OCI-LY1 (cell line): Measurements from ENCODE around the gene MIOX.

Experiments
- EZH2 ChIP-seq: fragments of 200-600 bp; sonication (generic), shearing (Covaris generic); IDR thresholded peaks from 2 replicates; pipeline ENCODE4 v1.8.0; 2017; ENCODE audit warnings: borderline replicate concordance, mixed run types, mild to moderate bottlenecking, antibody characterized with exemption, low read length, moderate library complexity, mixed read lengths
- TF ChIP-seq, protein P1 (sequence below): fragments of 200-600 bp; sonication (generic), shearing (Covaris generic); IDR thresholded peaks from 2 replicates; pipeline ENCODE4 v1.5.1; 2017; ENCODE audit warnings: mild to moderate bottlenecking, antibody characterized with exemption, low read length, moderate library complexity, mixed read lengths

DNA sequence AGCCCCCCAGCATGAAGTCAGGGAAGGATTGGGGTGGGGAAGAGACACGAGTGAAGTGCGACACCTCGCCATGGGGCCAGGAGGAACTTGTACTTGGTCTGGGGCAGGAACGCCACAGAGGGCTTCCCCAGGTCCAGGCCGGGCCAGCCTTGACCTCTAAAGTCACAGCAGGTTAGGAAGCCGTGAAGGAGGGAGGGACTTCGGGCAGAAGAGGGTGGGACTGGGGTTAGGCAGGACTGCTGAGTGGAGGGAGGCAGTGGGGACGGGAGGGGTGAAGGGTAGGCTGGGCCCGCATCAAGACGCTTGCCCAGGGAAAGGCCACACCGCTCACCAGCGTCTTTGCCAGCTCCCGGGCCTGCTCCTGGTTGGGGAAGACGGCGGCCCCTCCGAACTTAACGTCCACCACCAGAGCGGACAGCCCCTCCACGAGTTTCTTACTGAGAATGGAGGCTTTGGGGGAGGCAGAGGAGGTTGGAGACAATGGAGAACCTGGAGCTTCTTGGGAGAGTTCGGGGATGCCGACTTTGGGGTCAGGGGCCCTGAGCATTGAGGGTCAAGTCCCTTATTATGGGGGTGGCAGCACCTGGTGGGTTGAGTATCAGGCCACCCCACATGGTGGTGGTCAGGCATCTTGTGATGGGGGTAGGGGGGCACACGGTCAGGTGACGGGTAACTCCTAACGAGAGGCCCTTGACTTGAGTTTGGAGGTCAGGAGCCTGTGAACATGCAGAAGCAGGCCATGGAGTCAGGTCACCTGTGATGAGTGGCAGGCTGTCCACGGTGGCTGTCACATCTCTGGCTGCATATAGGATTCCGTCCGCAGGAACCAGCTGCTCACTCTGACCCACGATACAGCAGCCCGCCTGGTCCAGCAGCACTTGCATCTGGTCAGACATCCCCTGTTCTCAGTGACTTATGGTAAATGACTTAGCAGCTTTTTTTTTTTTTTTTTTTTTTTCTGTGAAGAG, 40.5 kb downstream of the MIOX start:
- TF ChIP-seq EZH2, result no peak
- TF ChIP-seq, protein P1, sequence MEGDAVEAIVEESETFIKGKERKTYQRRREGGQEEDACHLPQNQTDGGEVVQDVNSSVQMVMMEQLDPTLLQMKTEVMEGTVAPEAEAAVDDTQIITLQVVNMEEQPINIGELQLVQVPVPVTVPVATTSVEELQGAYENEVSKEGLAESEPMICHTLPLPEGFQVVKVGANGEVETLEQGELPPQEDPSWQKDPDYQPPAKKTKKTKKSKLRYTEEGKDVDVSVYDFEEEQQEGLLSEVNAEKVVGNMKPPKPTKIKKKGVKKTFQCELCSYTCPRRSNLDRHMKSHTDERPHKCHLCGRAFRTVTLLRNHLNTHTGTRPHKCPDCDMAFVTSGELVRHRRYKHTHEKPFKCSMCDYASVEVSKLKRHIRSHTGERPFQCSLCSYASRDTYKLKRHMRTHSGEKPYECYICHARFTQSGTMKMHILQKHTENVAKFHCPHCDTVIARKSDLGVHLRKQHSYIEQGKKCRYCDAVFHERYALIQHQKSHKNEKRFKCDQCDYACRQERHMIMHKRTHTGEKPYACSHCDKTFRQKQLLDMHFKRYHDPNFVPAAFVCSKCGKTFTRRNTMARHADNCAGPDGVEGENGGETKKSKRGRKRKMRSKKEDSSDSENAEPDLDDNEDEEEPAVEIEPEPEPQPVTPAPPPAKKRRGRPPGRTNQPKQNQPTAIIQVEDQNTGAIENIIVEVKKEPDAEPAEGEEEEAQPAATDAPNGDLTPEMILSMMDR, result no peak
